Stimulated activated CD8-positive, alpha-beta memory T cell treated with anti-CD3 and anti-CD28 coated beads, Interleukin-2, amount 100 ng/mL, for 1 hour (primary cell): ENCODE results near the gene ZHX3.

Experiments
- DNase-seq, 2 donors: peaks; one replicate each; pipeline ENCODE4 v3.0.0-alpha.2; 2020; ENCODE audit warnings: low read depth in 2 of 2

The ZHX3 gene

GRCh38 chr20:41170386-41171105, 147.0 kb downstream of the ZHX3 start:
- no peak for DNase-seq

- DNase-seq = no peak
Measured at GRCh38 chr20:41169791-41170351, 147.7 kb downstream of the ZHX3 start.

DNA sequence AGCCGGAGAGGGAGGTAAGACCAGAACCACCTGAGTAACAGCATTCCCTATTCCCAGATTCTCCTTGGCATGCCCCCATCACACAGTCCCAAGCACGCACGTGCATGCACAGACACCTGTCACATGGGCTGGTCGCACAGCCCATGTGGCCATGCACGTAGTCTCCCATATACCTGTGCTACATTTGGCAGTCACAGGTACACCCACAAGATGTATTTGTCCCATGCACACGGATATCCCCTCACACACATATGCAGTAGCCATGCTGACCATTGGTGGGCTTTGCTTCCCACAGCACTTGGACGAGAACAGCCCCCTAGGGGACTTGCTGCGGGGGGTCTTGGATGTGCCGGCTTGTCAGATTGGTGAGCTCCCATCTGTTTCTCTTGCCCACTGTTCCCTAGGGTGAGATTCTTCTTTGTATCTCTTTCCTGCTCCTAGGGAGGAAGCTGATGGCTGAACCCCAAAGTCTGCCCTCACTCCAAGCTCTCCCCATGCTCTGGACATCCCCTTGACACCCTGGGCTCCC, 148.3 kb downstream of the ZHX3 start:
- no peak for DNase-seq

- DNase-seq = no peak
Measured at GRCh38 chr20:41168281-41169161, 149.0 kb downstream of the ZHX3 start.

DNA sequence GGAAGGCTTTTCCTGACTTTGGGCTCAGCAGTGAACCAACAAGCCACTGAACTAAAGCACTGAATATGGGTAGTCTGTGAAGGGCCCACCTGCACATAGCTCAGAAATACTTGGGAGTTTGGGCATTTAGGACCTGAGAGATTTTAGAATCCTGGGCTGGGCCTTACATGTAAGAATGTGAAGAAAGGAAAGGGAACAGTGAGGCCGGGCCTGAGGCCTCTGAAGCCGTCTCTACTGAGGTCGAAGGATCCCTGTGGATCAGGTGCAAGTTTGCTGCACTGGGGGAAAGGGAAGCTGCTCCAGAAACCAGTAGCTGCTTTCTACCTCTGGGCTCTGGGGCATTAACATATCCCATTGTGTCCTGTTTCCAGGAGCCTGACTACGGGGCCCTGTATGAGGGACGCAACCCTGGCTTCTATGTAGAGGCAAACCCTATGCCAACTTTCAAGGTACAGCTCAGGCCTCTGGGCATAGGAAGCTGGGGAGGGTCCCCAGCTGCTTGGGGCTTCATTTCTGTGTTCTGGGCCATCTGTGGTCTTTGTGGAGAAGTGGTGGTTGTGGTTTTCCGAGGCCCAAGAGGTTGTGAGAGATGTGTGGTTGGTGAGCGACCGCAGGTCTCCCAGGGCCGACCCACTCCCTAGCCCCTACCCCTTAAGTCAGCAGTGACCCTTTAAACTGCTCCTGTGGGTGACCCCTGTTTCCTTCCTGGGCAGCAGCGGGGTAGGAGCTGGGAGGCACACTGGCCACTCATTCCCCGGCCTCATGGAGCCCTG, 149.9 kb downstream of the ZHX3 start:
- no peak for DNase-seq

DNA sequence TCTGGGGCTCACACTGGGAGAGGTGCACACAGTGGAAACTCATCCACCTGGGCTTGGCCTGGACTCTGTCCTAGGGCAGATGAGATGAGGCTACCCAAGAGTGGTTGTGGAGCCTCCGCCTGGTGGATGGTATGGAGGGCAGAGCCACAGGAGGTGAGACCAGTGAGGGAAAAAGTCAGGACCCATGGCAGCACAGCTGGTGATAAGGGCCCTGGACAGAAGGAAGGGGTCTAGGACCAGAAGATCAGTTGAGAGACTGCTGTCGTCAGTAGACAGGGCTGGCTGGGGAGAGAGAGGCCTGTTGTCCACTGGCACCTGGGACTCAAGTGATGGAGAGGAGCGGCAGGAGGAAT, 150.4 kb downstream of the ZHX3 start:
- no peak for DNase-seq

DNA sequence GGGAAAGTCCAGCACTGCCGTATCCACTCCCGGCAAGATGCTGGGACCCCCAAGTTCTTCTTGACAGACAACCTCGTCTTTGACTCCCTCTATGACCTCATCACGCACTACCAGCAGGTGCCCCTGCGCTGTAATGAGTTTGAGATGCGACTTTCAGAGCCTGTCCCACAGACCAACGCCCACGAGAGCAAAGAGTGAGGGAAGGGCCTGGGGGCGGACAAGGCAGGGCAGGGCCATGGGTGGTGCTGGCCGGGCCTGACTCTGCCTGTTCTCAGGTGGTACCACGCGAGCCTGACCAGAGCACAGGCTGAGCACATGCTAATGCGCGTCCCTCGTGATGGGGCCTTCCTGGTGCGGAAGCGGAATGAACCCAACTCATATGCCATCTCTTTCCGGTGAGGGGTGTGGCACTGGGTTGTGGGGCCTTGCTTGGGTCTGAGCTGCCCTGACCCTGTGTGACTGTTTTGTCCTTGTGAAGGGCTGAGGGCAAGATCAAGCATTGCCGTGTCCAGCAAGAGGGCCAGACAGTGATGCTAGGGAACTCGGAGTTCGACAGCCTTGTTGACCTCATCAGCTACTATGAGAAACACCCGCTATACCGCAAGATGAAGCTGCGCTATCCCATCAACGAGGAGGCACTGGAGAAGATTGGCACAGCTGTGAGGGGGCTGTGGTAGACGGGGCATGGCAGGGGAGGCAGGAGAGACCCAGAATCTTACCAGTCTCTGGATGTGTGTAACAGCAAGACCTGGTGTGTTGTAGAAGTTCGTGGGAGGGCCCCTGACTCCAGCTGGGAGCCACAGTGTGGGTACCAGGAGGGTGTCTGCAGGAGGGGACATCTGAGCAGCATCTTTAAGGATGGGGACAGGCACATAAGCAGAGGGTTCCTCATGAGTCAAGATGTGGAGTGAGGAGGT, 151.1 kb downstream of the ZHX3 start:
- DNase-seq = no peak

DNA sequence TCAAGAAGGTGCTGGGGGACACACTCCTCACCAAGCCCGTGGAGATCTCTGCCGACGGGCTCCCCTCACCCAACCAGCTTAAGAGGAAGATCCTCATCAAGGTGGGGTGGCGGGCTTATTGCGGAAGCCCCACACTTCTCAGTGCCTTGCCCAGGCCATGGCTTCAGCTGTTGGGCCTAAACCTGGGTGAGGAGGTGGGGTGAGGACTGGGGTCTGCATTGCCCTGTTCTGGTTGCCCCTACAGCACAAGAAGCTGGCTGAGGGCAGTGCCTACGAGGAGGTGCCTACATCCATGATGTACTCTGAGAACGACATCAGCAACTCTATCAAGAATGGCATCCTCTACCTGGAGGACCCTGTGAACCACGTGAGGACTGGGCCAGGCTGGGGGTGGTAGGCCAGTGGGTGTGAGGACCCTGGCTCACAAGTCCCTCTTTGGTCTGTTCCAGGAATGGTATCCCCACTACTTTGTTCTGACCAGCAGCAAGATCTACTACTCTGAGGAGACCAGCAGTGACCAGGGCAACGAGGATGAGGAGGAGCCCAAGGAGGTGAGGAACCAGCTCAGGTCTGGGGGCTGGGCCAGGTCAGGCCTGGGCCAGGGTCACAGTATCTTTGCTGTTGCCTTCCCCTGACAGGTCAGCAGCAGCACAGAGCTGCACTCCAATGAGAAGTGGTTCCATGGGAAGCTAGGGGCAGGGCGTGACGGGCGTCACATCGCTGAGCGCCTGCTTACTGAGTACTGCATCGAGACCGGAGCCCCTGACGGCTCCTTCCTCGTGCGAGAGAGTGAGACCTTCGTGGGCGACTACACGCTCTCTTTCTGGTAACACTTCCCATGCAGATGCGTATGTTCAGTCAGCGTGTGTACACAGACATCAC, 152.3 kb downstream of the ZHX3 start:
- DNase-seq = no peak

DNA sequence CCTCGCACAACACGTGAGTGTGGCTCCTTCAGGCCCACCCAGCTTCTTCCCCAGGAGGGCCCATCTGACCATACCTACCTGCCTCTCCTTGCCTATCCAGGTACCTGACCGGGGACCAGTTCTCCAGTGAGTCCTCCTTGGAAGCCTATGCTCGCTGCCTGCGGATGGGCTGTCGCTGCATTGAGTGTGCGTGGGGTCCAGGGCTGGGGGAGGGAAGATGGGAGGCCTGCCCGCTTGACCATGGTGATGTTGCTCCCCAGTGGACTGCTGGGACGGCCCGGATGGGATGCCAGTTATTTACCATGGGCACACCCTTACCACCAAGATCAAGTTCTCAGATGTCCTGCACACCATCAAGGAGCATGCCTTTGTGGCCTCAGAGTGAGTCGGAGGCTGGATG, 153.7 kb downstream of the ZHX3 start:
- no peak for DNase-seq

DNA sequence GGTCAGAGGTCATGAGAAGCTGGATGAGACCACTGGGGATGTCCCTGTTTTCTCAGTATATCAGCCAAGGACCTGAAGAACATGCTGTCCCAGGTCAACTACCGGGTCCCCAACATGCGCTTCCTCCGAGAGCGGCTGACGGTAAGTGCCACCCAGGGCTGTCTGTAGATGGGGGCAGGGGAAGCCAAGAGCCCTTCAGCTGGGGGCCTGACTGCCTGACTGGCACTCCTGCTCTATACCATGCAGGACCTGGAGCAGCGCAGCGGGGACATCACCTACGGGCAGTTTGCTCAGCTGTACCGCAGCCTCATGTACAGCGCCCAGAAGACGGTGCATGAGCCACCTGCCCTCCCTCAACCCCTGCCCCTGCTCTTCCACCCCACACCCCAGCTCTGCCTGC, 155.1 kb downstream of the ZHX3 start:
- DNase-seq = no peak

DNA sequence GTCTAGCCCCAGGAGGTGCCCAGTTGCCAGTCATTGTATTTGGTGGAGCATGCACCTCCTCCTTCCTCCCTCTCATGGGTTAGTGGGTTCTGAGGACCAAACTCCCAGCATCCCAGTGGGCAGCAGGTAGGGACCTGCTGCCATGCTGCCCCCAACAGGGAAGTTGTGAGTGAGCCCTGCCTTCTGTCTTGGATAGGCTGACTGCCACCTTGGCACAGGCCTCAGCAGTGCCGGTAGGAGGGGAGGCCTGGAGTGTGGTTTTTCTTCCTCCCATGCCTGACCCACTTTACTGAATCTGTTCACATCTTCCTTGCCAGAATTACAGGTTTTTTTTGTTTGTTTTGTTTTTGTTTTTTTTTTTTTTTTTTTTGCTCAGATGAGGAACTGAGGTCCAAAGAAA, 155.6 kb downstream of the ZHX3 start:
- DNase-seq = no peak

GRCh38 chr20:41160686-41161085, 156.8 kb downstream of the ZHX3 start:
- DNase-seq = no peak

DNA sequence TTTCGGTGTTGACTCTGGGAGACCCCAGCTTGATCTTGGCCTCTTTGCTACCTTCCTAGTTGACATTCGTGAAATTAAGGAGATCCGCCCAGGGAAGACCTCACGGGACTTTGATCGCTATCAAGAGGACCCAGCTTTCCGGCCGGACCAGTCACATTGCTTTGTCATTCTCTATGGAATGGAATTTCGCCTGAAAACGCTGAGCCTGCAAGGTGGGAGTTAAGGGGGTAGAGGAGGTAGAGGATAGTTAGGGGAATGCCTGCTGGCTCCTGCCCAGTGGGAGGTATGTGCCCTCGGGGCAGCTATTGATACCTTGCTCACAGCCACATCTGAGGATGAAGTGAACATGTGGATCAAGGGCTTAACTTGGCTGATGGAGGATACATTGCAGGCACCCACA, 158.0 kb downstream of the ZHX3 start:
- DNase-seq = no peak

- DNase-seq = no peak
Measured at GRCh38 chr20:41158082-41158625, 159.4 kb downstream of the ZHX3 start.

- DNase-seq = no peak
Measured at GRCh38 chr20:41155261-41155660, 162.3 kb downstream of the ZHX3 start.

- DNase-seq = no peak
Measured at GRCh38 chr20:41154436-41155176, 162.9 kb downstream of the ZHX3 start.

- no peak for DNase-seq
Measured at GRCh38 chr20:41152108-41152757, 165.3 kb downstream of the ZHX3 start.

GRCh38 chr20:41151134-41151869, 166.2 kb downstream of the ZHX3 start:
- DNase-seq = no peak
